ENCODE measurements around the gene TEDC2. TPM values are rescaled to one million over a fixed set of nuclear protein-coding genes. Genes with fewer than 3 reads are reported as not detected.

Gene TEDC2

Small RNAs within 50 kb of the gene (small RNA-seq; reads per million reads assigned to genes)
- not detected for gene MIR6768

Measured in skeletal muscle satellite cell (primary cell).